Trophoblast cell (in vitro differentiated cells and primary cell): ENCODE results near the gene VENTX.

ENCODE experiments used
- DNase-seq, 2 donors: peaks; one replicate each; pipeline ENCODE4 v3.0.0-alpha.2; 2016
- H2AFZ ChIP-seq: 2 replicates; pipeline ENCODE4 v1.6.1; 2013; ENCODE audit warnings: low read length, moderate library complexity, mild to moderate bottlenecking; ENCODE audit not compliant: insufficient read depth, poor library complexity
- H2AK5ac ChIP-seq: 2 replicates; pipeline ENCODE4 v1.6.1; 2013; ENCODE audit warnings: mild to moderate bottlenecking, low read length
- H2BK120ac ChIP-seq: 2 replicates; pipeline ENCODE4 v1.6.1; 2013; ENCODE audit warnings: low read length, mild to moderate bottlenecking, moderate library complexity; ENCODE audit not compliant: insufficient read depth, poor library complexity
- H2BK12ac ChIP-seq: 2 replicates; pipeline ENCODE4 v1.6.1; 2013; ENCODE audit warnings: mild to moderate bottlenecking, low read length, moderate library complexity
- H2BK5ac ChIP-seq: 2 replicates; pipeline ENCODE4 v1.6.1; 2013; ENCODE audit warnings: low read length, low read depth, moderate library complexity, mild to moderate bottlenecking; ENCODE audit not compliant: poor library complexity
- H3K14ac ChIP-seq: 2 replicates; pipeline ENCODE4 v1.6.1; 2013; ENCODE audit warnings: mild to moderate bottlenecking, low read length
- H3K18ac ChIP-seq: 2 replicates; pipeline ENCODE4 v1.6.1; 2013; ENCODE audit warnings: mild to moderate bottlenecking, low read length
- H3K23ac ChIP-seq: 2 replicates; pipeline ENCODE4 v1.6.1; 2013; ENCODE audit warnings: low read length
- H3K27ac ChIP-seq: 2 replicates; pipeline ENCODE4 v1.5.1; 2013; ENCODE audit warnings: low read depth, mild to moderate bottlenecking, inconsistent platforms, low read length, moderate library complexity
- H3K27me3 ChIP-seq: 2 replicates; pipeline ENCODE4 v1.6.1; 2013; ENCODE audit warnings: inconsistent platforms, mild to moderate bottlenecking, low read length, moderate library complexity; ENCODE audit not compliant: insufficient read depth
- H3K36me3 ChIP-seq, 2 experiments: 1 replicate in 1 of 2; 2 replicates in 1 of 2; pipeline ENCODE4 v1.6.1; 2013; ENCODE audit warnings: low read length in 2 of 2, mild to moderate bottlenecking in 2 of 2, moderate library complexity in 1 of 2; ENCODE audit not compliant: insufficient read depth in 2 of 2, control insufficient read depth in 1 of 2
- H3K4ac ChIP-seq: 2 replicates; pipeline ENCODE4 v1.6.1; 2013; ENCODE audit warnings: low read depth, mild to moderate bottlenecking, low read length, moderate library complexity
- H3K4me1 ChIP-seq, 2 experiments: 1 replicate in 1 of 2; 2 replicates in 1 of 2; pipeline ENCODE4 v1.6.1; 2013; ENCODE audit warnings: low read length in 2 of 2, mild to moderate bottlenecking in 2 of 2, moderate library complexity in 1 of 2; ENCODE audit not compliant: insufficient read depth in 2 of 2, control insufficient read depth in 1 of 2
- H3K4me2 ChIP-seq: 2 replicates; pipeline ENCODE4 v1.6.1; 2013; ENCODE audit warnings: inconsistent platforms, mild to moderate bottlenecking, low read length, moderate library complexity
- H3K4me3 ChIP-seq: 2 replicates; pipeline ENCODE4 v1.5.1; 2013; ENCODE audit warnings: mild to moderate bottlenecking, low read depth, low read length, inconsistent platforms
- H3K79me1 ChIP-seq: one replicate; pipeline ENCODE4 v1.6.1; 2013; ENCODE audit warnings: low read length
- H3K79me2 ChIP-seq: 2 replicates; pipeline ENCODE4 v1.6.1; 2013; ENCODE audit warnings: low read length, mild to moderate bottlenecking; ENCODE audit not compliant: control insufficient read depth, insufficient read depth, poor library complexity
- H3K9ac ChIP-seq: 2 replicates; pipeline ENCODE4 v1.6.1; 2013; ENCODE audit warnings: mild to moderate bottlenecking, low read length
- H3K9me3 ChIP-seq: 2 replicates; pipeline ENCODE4 v1.6.1; 2013; ENCODE audit warnings: low read depth, mild to moderate bottlenecking, control low read depth, inconsistent platforms, low read length; ENCODE audit not compliant: insufficient read depth
- H4K12ac ChIP-seq: 2 replicates; pipeline ENCODE4 v1.6.1; 2013; ENCODE audit warnings: low read depth, mild to moderate bottlenecking, low read length, moderate library complexity
- H4K8ac ChIP-seq: 2 replicates; pipeline ENCODE4 v1.6.1; 2013; ENCODE audit warnings: low read depth, mild to moderate bottlenecking, low read length, moderate library complexity
- H4K91ac ChIP-seq: one replicate; pipeline ENCODE4 v1.6.1; 2013; ENCODE audit warnings: low read depth, mild to moderate bottlenecking, low read length, moderate library complexity
- WGBS: extraction: QIAGEN DNeasy Blood & Tissue Kit; methylation state at CpG from one replicate; pipeline ENCODE4 v1.1.7; 2013; ENCODE audit warnings: missing lambda C conversion rate; ENCODE audit not compliant: insufficient read length, insufficient coverage; ENCODE audit errors: extremely low coverage; 5-methylcytosine and 5-hydroxymethylcytosine counted together

Gene VENTX

DNA sequence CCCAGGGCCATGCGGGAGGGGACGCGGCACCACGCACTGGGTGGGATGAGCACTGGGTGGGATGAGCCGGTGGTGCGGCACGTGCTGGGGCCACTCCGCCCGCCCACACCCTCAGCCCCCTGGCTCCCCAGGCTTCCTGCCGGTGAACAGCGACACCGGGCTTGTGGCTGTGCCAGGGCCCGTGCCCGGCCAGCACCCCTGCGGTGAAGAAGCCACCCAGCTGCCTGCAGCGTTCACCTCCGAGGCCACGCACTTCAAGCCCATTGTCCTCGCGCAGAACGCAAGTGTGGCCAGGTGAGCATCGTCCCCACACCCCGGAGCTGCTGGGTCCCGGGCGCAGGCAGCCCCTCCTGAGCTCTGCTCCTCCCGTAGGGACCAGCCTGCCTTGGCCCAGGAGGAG, 39.4 kb upstream of the VENTX start:
- no peak overlapping the region for H4K8ac ChIP-seq
- H2BK120ac ChIP-seq = no peak overlapping the region
- H4K12ac ChIP-seq = no peak overlapping the region
- H3K79me2 ChIP-seq = no peaks in the 10 kb centered on the region
- H3K27me3 ChIP-seq = no peaks in the 10 kb centered on the region
- no peak overlapping the region for H3K9ac ChIP-seq
- no peak overlapping the region for H2AK5ac ChIP-seq
- no peak overlapping the region for H3K18ac ChIP-seq
- no CpG with 5 or more reads among the region's 26 CpGs for WGBS
- no peaks in the 10 kb centered on the region for H3K79me1 ChIP-seq
- H3K9me3 ChIP-seq = peaks cover 5% of the 10 kb centered on the region
- no peak overlapping the region for H3K4me2 ChIP-seq
- no peaks in the 10 kb centered on the region for H3K4me1 ChIP-seq
- no peak overlapping the region for H3K27ac ChIP-seq
- no peak overlapping the region for H4K91ac ChIP-seq
- H3K4me3 ChIP-seq = no peak overlapping the region
- no peak overlapping the region for H2AFZ ChIP-seq
- H2BK12ac ChIP-seq = no peak overlapping the region
- H3K23ac ChIP-seq = no peak overlapping the region
- no peak overlapping the region for H3K14ac ChIP-seq
- no peak for DNase-seq
- no peak overlapping the region for H3K4ac ChIP-seq
- H2BK5ac ChIP-seq = no peak overlapping the region
- H3K36me3 ChIP-seq = no peaks in the 10 kb centered on the region

- peaks cover 5% of the 10 kb centered on the region for H3K9me3 ChIP-seq
- H4K12ac ChIP-seq = no peak overlapping the region
Observed at GRCh38 chr10:133198621-133199487, 38.8 kb upstream of the VENTX start.

DNA sequence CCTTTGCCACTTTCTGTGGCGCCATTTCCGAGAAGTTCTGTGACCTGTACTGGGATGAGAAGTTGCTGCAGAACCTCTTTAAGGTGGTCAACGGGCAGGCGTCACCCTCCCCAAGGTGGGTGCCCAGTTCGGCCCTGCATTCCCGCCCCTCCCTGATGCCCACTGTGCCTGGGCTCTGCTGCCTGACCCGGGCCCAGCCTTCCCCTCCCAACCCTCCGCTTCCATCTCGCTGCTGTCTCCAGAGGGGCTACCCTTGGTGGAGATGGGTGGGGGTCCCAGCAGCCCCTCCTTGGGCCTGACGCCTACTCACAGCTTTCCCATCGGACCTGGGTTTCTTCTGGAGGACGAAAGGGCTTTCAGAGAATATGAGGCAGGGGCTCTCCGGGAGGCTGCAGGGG, 38.2 kb upstream of the VENTX start:
- no peaks in the 10 kb centered on the region for H3K79me2 ChIP-seq
- H3K4me3 ChIP-seq = no peak overlapping the region
- no peak overlapping the region for H2BK12ac ChIP-seq
- H2AFZ ChIP-seq = no peak overlapping the region
- H3K23ac ChIP-seq = no peak overlapping the region
- no peaks in the 10 kb centered on the region for H3K27me3 ChIP-seq
- H4K91ac ChIP-seq = no peak overlapping the region
- H3K4ac ChIP-seq = no peak overlapping the region
- H3K4me2 ChIP-seq = no peak overlapping the region
- no CpG with 5 or more reads among the region's 13 CpGs for WGBS
- no peak overlapping the region for H3K18ac ChIP-seq
- H4K8ac ChIP-seq = no peak overlapping the region
- H4K12ac ChIP-seq = no peak overlapping the region
- no peaks in the 10 kb centered on the region for H3K79me1 ChIP-seq
- no peak overlapping the region for H2AK5ac ChIP-seq
- no peaks in the 10 kb centered on the region for H3K4me1 ChIP-seq
- H2BK120ac ChIP-seq = no peak overlapping the region
- no peak overlapping the region for H3K27ac ChIP-seq
- H3K36me3 ChIP-seq = no peaks in the 10 kb centered on the region
- H3K9ac ChIP-seq = no peak overlapping the region
- peaks cover 5% of the 10 kb centered on the region for H3K9me3 ChIP-seq
- H3K14ac ChIP-seq = no peak overlapping the region
- no peak overlapping the region for H2BK5ac ChIP-seq
- DNase-seq = no peak

More at GRCh38 chr10:133198621-133199487, 38.8 kb upstream of the VENTX start:
- Histone ChIP-seq H3K14ac (no peak overlapping the region), H3K23ac (no peak overlapping the region), H2AFZ (no peak overlapping the region), H3K4me2 (no peak overlapping the region), H3K27ac (no peak overlapping the region), H3K36me3 (no peaks in the 10 kb centered on the region), H3K79me1 (no peaks in the 10 kb centered on the region), H3K27me3 (no peaks in the 10 kb centered on the region), H3K4me1 (no peaks in the 10 kb centered on the region), H3K18ac (no peak overlapping the region), H3K79me2 (no peaks in the 10 kb centered on the region), H3K9ac (no peak overlapping the region), H2BK12ac (no peak overlapping the region), H2AK5ac (no peak overlapping the region), H2BK120ac (no peak overlapping the region), H4K91ac (no peak overlapping the region), H4K8ac (no peak overlapping the region), H3K4me3 (no peak overlapping the region), H2BK5ac (no peak overlapping the region), H3K4ac (no peak overlapping the region)
- whole genome bisulfite sequencing = no CpG with 5 or more reads among the region's 54 CpGs
- DNase-seq = no peak

- Histone ChIP-seq H3K18ac (no peak overlapping the region), H4K12ac (no peak overlapping the region), H3K79me1 (no peaks in the 10 kb centered on the region), H3K9ac (no peak overlapping the region), H3K4me1 (no peaks in the 10 kb centered on the region), H2BK120ac (no peak overlapping the region), H3K27ac (no peak overlapping the region), H2AK5ac (no peak overlapping the region), H3K4me2 (no peak overlapping the region), H4K8ac (no peak overlapping the region), H2AFZ (no peak overlapping the region), H3K4ac (no peak overlapping the region), H4K91ac (no peak overlapping the region), H2BK5ac (no peak overlapping the region), H3K79me2 (no peaks in the 10 kb centered on the region), H3K4me3 (no peak overlapping the region), H3K23ac (no peak overlapping the region), H3K27me3 (no peaks in the 10 kb centered on the region), H3K14ac (no peak overlapping the region), H3K36me3 (no peaks in the 10 kb centered on the region), H2BK12ac (no peak overlapping the region), H3K9me3 (peaks cover 5% of the 10 kb centered on the region)
- no CpG with 5 or more reads among the region's 38 CpGs for WGBS
- DNase-seq = no peak
Observed at GRCh38 chr10:133199992-133200611, 37.6 kb upstream of the VENTX start.
